A549 (cell line): Measurements from ENCODE around the gene PILRB.

Experiments
- CEBPB ChIP-seq, 2 experiments: fragments of >200 bp in 1 of 2; sonication (Bioruptor Twin) in 1 of 2; formaldehyde crosslinking in 1 of 2; IDR thresholded peaks; 2 replicates each; pipeline ENCODE4 v1.6.1; 2012 to 2016
- CTCF ChIP-seq: fragments of >200 bp; sonication (Bioruptor Twin); formaldehyde crosslinking; IDR thresholded peaks from 3 replicates; pipeline ENCODE4 v1.5.1; 2016
- HOXA7 ChIP-seq: fragments of 250-450 bp; sonication (Bioruptor Pico); IDR thresholded peaks from 2 replicates; pipeline ENCODE4 v1.5.0; 2020; ENCODE audit warnings: mild to moderate bottlenecking, moderate library complexity
- MAZ ChIP-seq: fragments of 150-350 bp; IDR thresholded peaks from 2 replicates; pipeline ENCODE4 v1.6.1; 2014; ENCODE audit warnings: antibody characterized with exemption, low read depth, low read length, borderline replicate concordance
- PBX3 ChIP-seq: IDR thresholded peaks from 2 replicates; pipeline ENCODE4 v1.6.1; 2012
- RCOR1 ChIP-seq: fragments of 150-350 bp; IDR thresholded peaks from 2 replicates; pipeline ENCODE4 v1.6.1; 2014; ENCODE audit warnings: antibody characterized with exemption, low read length, low read depth
- TF ChIP-seq, protein P1 (sequence below): fragments of 200-600 bp; sonication (generic); IDR thresholded peaks from 2 replicates; pipeline ENCODE4 v1.6.1; 2016; ENCODE audit warnings: antibody characterized with exemption, mild to moderate bottlenecking, moderate library complexity

- TF ChIP-seq HOXA7 (CRISPR knock-in tag): no peak
- TF ChIP-seq PBX3: no peak
- TF ChIP-seq CEBPB (IDR thresholded peaks at IDR 0.05): no peak
- no peak for TF ChIP-seq CTCF
- TF ChIP-seq RCOR1: no peak
- TF ChIP-seq, protein P1, sequence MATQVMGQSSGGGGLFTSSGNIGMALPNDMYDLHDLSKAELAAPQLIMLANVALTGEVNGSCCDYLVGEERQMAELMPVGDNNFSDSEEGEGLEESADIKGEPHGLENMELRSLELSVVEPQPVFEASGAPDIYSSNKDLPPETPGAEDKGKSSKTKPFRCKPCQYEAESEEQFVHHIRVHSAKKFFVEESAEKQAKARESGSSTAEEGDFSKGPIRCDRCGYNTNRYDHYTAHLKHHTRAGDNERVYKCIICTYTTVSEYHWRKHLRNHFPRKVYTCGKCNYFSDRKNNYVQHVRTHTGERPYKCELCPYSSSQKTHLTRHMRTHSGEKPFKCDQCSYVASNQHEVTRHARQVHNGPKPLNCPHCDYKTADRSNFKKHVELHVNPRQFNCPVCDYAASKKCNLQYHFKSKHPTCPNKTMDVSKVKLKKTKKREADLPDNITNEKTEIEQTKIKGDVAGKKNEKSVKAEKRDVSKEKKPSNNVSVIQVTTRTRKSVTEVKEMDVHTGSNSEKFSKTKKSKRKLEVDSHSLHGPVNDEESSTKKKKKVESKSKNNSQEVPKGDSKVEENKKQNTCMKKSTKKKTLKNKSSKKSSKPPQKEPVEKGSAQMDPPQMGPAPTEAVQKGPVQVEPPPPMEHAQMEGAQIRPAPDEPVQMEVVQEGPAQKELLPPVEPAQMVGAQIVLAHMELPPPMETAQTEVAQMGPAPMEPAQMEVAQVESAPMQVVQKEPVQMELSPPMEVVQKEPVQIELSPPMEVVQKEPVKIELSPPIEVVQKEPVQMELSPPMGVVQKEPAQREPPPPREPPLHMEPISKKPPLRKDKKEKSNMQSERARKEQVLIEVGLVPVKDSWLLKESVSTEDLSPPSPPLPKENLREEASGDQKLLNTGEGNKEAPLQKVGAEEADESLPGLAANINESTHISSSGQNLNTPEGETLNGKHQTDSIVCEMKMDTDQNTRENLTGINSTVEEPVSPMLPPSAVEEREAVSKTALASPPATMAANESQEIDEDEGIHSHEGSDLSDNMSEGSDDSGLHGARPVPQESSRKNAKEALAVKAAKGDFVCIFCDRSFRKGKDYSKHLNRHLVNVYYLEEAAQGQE: no peak
- no peak for TF ChIP-seq MAZ
These were observed 6.3 kb upstream of the PILRB start for GRCh38 chr7:100351657-100352058.
